ENCODE measurements around the gene RAB3C.

DNA sequence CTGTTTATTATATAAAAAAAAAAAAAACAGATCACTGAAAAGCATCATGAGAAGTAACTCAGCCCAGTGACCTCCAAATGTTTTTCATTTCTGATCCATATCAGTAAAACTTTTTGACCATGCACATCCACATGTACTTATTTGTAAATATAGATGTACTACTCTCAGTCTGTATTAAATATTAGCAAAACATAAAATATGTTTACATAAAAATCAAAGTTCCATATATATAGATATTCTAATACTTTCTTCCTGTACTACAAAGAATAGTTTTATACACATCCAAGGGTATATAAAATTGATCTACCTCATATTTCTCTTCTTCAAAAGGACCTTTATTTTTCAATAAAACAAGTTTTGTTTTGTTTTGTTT, 309.1 kb downstream of the RAB3C start:
- TF ChIP-seq, protein P1, sequence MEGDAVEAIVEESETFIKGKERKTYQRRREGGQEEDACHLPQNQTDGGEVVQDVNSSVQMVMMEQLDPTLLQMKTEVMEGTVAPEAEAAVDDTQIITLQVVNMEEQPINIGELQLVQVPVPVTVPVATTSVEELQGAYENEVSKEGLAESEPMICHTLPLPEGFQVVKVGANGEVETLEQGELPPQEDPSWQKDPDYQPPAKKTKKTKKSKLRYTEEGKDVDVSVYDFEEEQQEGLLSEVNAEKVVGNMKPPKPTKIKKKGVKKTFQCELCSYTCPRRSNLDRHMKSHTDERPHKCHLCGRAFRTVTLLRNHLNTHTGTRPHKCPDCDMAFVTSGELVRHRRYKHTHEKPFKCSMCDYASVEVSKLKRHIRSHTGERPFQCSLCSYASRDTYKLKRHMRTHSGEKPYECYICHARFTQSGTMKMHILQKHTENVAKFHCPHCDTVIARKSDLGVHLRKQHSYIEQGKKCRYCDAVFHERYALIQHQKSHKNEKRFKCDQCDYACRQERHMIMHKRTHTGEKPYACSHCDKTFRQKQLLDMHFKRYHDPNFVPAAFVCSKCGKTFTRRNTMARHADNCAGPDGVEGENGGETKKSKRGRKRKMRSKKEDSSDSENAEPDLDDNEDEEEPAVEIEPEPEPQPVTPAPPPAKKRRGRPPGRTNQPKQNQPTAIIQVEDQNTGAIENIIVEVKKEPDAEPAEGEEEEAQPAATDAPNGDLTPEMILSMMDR (IDR thresholded peaks at IDR 0.05) = no peak
- TF ChIP-seq, protein P2, sequence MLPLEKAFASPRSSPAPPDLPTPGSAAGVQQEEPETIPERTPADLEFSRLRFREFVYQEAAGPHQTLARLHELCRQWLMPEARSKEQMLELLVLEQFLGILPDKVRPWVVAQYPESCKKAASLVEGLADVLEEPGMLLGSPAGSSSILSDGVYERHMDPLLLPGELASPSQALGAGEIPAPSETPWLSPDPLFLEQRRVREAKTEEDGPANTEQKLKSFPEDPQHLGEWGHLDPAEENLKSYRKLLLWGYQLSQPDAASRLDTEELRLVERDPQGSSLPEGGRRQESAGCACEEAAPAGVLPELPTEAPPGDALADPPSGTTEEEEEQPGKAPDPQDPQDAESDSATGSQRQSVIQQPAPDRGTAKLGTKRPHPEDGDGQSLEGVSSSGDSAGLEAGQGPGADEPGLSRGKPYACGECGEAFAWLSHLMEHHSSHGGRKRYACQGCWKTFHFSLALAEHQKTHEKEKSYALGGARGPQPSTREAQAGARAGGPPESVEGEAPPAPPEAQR (CRISPR knock-in tag; IDR thresholded peaks at IDR 0.05) = no peak
- TF ChIP-seq CDX4 (CRISPR knock-in tag; IDR thresholded peaks at IDR 0.05; ENCODE audit: borderline replicate concordance) (no peak), USF2 (CRISPR knock-in tag; IDR thresholded peaks at IDR 0.05) (no peak), AFF4 (CRISPR knock-in tag; IDR thresholded peaks at IDR 0.05; ENCODE audit: borderline replicate concordance) (no peak)
- TF ChIP-seq, protein P3, sequence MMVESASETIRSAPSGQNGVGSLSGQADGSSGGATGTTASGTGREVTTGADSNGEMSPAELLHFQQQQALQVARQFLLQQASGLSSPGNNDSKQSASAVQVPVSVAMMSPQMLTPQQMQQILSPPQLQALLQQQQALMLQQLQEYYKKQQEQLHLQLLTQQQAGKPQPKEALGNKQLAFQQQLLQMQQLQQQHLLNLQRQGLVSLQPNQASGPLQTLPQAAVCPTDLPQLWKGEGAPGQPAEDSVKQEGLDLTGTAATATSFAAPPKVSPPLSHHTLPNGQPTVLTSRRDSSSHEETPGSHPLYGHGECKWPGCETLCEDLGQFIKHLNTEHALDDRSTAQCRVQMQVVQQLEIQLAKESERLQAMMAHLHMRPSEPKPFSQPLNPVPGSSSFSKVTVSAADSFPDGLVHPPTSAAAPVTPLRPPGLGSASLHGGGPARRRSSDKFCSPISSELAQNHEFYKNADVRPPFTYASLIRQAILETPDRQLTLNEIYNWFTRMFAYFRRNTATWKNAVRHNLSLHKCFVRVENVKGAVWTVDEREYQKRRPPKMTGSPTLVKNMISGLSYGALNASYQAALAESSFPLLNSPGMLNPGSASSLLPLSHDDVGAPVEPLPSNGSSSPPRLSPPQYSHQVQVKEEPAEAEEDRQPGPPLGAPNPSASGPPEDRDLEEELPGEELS (CRISPR knock-in tag; IDR thresholded peaks at IDR 0.05) = no peak
- TF ChIP-seq, protein P4, sequence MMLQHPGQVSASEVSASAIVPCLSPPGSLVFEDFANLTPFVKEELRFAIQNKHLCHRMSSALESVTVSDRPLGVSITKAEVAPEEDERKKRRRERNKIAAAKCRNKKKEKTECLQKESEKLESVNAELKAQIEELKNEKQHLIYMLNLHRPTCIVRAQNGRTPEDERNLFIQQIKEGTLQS (CRISPR knock-in tag; conservative IDR thresholded peaks at IDR 0.05) = no peak
